ENCODE measurements around the gene FBXO21. TPM values are rescaled to one million over a fixed set of nuclear protein-coding genes. Genes with fewer than 3 reads are reported as not detected.
"Not testable (repeated sequence)": the region's sequence is repeated elsewhere in the genome, so short reads cannot be mapped to it uniquely, and the experiment has no call there.

Gene FBXO21, protein sequence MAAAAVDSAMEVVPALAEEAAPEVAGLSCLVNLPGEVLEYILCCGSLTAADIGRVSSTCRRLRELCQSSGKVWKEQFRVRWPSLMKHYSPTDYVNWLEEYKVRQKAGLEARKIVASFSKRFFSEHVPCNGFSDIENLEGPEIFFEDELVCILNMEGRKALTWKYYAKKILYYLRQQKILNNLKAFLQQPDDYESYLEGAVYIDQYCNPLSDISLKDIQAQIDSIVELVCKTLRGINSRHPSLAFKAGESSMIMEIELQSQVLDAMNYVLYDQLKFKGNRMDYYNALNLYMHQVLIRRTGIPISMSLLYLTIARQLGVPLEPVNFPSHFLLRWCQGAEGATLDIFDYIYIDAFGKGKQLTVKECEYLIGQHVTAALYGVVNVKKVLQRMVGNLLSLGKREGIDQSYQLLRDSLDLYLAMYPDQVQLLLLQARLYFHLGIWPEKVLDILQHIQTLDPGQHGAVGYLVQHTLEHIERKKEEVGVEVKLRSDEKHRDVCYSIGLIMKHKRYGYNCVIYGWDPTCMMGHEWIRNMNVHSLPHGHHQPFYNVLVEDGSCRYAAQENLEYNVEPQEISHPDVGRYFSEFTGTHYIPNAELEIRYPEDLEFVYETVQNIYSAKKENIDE
- 41.1 TPM for polyA plus RNA-seq (2013, experiment 1 of 2)
- 38.0 TPM for polyA plus RNA-seq (2013, experiment 2 of 2)

DNA sequence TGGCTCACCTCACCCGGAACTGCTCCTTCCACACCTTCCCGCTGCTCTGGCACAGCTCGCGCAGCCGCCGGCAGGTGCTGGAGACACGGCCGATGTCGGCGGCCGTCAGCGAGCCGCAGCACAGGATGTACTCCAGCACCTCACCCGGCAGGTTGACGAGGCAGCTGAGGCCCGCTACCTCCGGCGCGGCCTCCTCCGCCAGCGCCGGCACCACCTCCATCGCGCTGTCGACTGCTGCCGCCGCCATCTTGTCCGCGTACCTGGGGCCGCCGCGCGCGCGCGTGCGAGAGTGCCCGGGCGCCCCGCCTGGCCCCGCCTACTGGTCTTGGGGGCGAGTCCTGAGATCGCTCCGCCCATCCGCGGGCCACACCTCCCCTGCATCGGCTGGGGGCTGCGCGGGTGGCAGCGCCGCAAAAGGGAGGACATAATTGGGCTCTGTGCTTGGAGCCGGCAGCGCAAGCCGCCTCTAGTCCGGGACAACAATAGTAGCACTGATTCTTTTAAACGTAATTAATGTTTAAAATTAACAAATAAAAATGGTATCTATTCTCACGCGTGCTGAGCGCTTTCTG, at the start of gene FBXO21:
FBXO21 (minus strand) TSS at position 261 of the 572 bp plus-strand sequence; CDS start at position 247, 14 bp downstream.
- 0% methylated on average over 23 to 41 of the region's 59 CpGs for WGBS, 2 experiments (ENCODE audit: insufficient coverage in 2 of 2)
- Histone ChIP-seq H3K27ac (ENCODE audit: low read depth, low read length, severe bottlenecking) (peak within 1 kb of the TSS; percentile 57), H3K4me1 (ENCODE audit: control insufficient read depth, insufficient read depth, low read length, poor library complexity, severe bottlenecking) (peaks cover 5% of the 10 kb centered on the region), H3K4me3 (ENCODE audit: extremely low read depth, insufficient read depth, low read length, poor library complexity, severe bottlenecking) (peak within 1 kb of the TSS; percentile 73), H3K36me3 (ENCODE audit: control insufficient read depth, insufficient read depth, low read length) (peaks cover 25% of the 10 kb centered on the region), H3K9me3 (ENCODE audit: control insufficient read depth, low read length) (no peaks in the 10 kb centered on the region)

DNA sequence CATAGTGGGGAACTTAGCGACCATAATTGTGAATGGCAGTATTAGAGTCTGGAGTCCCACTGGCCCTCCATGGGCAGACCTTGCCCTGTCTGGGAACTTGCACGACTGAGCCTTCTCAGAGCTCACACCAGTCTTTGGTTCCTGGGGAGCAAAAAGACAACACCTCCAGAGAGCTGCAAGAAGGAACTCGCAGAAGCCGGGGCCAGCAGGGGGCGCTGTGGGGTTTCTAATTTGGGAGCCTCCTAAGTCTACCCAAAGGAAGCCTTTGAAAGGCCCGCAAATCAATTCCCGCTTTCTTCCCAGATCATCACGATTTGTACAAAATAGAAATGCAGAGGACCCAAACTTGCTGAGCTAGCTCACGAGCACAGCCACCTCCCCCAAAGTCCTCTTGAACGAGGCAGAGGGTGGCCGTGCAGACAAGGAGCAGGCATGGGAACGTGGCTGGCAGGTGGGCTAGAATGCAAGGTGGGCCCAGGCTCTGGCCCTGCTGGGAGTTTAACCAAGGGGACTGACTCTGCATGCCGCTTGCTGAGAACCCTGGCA, 46.3 kb upstream of the FBXO21 start:
- Histone ChIP-seq H3K4me1 (ENCODE audit: control insufficient read depth, insufficient read depth, low read length, poor library complexity, severe bottlenecking) (no peaks in the 10 kb centered on the region), H3K9me3 (ENCODE audit: control insufficient read depth, low read length) (no peaks in the 10 kb centered on the region), H3K36me3 (ENCODE audit: control insufficient read depth, insufficient read depth, low read length) (no peaks in the 10 kb centered on the region), H3K27ac (ENCODE audit: low read depth, low read length, severe bottlenecking) (no peak overlapping the region), H3K4me3 (ENCODE audit: extremely low read depth, insufficient read depth, low read length, poor library complexity, severe bottlenecking) (no peak overlapping the region)
- 6 to 9% methylated on average over 10 to 13 of the region's 13 CpGs for WGBS, 2 experiments (ENCODE audit: insufficient coverage in 2 of 2)

DNA sequence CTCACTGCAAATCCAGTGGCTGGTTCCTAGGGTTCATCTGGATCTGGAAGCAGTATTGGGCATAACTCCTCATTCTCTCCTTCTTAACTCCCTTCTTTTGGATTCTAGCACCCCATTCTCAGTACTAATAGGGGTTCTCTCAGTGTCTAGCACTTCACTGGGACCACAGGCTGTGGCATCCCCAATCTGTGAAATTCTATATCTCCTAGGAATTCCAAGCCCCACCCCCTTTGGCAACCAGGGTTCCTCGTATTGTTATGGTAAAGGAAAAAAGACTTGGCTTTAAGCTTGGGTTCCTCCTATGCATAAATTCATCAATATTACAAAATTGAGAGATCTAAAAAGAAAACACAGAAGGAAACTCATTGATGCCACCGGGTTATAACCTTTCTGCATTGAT, 45.0 kb upstream of the FBXO21 start:
- H3K9me3 ChIP-seq (ENCODE audit: control insufficient read depth, low read length) = no peaks in the 10 kb centered on the region
- no peaks in the 10 kb centered on the region for H3K4me1 ChIP-seq (ENCODE audit: control insufficient read depth, insufficient read depth, low read length, poor library complexity, severe bottlenecking)
- no peak overlapping the region for H3K4me3 ChIP-seq (ENCODE audit: extremely low read depth, insufficient read depth, low read length, poor library complexity, severe bottlenecking)
- H3K36me3 ChIP-seq (ENCODE audit: control insufficient read depth, insufficient read depth, low read length) = no peaks in the 10 kb centered on the region
- H3K27ac ChIP-seq (ENCODE audit: low read depth, low read length, severe bottlenecking) = no peak overlapping the region
- no CpG with 5 or more reads among the region's 2 CpGs for WGBS, 2 experiments (ENCODE audit: insufficient coverage in 2 of 2)

DNA sequence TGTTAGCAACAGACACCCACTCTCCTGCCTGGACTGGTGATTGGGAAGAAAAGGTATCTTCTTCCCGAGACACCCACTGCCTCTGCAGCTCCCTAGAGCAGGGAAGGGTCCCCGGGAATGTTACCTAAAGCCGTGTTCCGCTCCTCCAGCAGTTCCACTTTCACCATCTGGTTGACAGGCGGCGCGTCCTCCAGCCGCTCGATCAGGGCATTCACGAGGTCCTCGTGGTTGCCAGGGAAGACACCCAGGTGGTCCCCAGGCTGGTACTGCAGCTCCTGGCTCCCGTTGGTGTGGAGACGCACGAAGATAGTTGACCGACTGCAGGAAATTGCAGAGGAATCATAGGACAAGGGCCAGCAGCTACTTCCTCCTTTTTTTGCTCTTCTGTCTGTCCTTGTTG, 44.2 kb upstream of the FBXO21 start:
- H3K36me3 ChIP-seq (ENCODE audit: control insufficient read depth, insufficient read depth, low read length) = no peaks in the 10 kb centered on the region
- H3K27ac ChIP-seq (ENCODE audit: low read depth, low read length, severe bottlenecking) = no peak overlapping the region
- no peaks in the 10 kb centered on the region for H3K4me1 ChIP-seq (ENCODE audit: control insufficient read depth, insufficient read depth, low read length, poor library complexity, severe bottlenecking)
- H3K9me3 ChIP-seq (ENCODE audit: control insufficient read depth, low read length) = no peaks in the 10 kb centered on the region
- no peak overlapping the region for H3K4me3 ChIP-seq (ENCODE audit: extremely low read depth, insufficient read depth, low read length, poor library complexity, severe bottlenecking)
- 93 to 97% methylated on average over 13 to 15 of the region's 15 CpGs for WGBS, 2 experiments (ENCODE audit: insufficient coverage in 2 of 2)

DNA sequence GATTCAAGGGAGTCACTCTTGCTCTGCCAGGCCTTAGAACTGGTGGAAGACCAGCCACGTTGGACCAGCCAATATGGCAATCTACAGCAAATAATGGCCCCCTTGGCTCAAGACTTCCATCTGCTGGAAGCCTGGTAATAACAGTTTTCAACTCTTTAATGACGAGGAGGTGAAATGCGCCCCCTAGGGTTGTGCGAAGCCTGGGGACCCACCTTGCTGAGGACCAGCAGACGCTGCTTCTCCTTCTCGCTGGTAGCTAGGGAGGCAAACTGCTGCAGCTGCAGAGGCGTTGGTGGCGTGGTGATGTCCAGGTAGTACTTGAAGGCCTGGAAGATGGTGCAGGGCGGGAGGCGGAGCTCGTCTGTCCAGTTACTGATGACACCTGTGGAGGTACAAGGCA, 41.5 kb upstream of the FBXO21 start:
- Histone ChIP-seq H3K36me3 (ENCODE audit: control insufficient read depth, insufficient read depth, low read length) (no peaks in the 10 kb centered on the region), H3K4me1 (ENCODE audit: control insufficient read depth, insufficient read depth, low read length, poor library complexity, severe bottlenecking) (no peaks in the 10 kb centered on the region), H3K4me3 (ENCODE audit: extremely low read depth, insufficient read depth, low read length, poor library complexity, severe bottlenecking) (no peak overlapping the region), H3K9me3 (ENCODE audit: control insufficient read depth, low read length) (no peaks in the 10 kb centered on the region), H3K27ac (ENCODE audit: low read depth, low read length, severe bottlenecking) (no peak overlapping the region)
- 78 to 84% methylated on average over 10 to 11 of the region's 11 CpGs for WGBS, 2 experiments (ENCODE audit: insufficient coverage in 2 of 2)

DNA sequence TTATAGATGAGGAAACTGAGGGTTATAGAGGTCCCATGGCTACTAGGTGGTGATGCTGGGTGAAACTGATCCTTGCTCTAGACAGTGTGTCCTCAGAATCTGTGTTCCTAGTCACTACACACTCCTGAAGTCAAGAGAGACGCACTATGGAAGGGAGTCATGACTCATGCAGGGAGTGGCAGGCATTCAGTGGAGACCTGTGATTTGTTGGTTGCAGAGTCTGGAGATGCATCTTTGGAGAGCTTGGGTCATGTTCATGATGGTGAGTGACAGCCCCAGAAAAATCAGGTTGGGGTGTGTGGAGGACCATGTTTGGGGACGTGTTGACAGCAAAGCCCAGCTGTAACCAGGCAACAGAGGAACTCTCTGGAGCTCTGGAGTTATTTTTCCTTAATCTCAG, 38.0 kb upstream of the FBXO21 start:
- WGBS, 2 experiments (ENCODE audit: insufficient coverage in 2 of 2) = 88 to 100% methylated on average over 1 to 2 of the region's 2 CpGs
- no peaks in the 10 kb centered on the region for H3K4me1 ChIP-seq (ENCODE audit: control insufficient read depth, insufficient read depth, low read length, poor library complexity, severe bottlenecking)
- H3K27ac ChIP-seq (ENCODE audit: low read depth, low read length, severe bottlenecking) = no peak overlapping the region
- no peaks in the 10 kb centered on the region for H3K36me3 ChIP-seq (ENCODE audit: control insufficient read depth, insufficient read depth, low read length)
- H3K4me3 ChIP-seq (ENCODE audit: extremely low read depth, insufficient read depth, low read length, poor library complexity, severe bottlenecking) = no peak overlapping the region
- H3K9me3 ChIP-seq (ENCODE audit: control insufficient read depth, low read length) = no peaks in the 10 kb centered on the region

DNA sequence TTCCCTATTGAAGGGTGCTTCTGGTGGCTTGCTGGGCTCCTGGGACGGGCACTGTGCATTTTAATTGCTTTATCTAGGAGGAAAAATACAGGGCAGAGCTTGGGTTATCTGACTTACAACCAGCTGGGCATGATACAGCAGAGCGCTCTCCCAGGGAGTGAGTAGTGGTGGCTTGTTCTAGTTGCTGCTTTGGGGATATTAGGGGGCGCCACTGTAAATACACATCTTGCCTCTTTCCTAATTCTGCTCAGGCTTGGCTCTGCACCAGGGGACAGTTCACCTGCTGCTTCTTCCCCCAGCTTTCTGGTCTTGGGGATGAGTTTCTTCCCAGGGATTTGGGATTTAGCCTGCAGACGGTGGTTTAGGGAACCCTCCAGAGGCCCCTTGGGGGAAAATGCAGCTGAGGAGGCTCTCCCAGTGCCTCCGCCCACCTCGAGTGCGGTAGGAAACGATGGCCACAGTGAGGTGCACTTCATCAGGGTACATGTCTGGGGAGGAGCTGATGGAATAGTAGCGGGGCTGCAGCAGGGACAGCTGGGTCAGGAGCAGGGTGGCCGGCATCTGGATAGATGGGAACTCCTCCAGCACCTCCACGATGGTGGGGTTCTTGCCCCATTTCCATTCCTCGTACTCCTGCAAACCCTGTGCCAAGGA, 36.9 kb upstream of the FBXO21 start:
- Histone ChIP-seq H3K36me3 (ENCODE audit: control insufficient read depth, insufficient read depth, low read length) (no peaks in the 10 kb centered on the region), H3K27ac (ENCODE audit: low read depth, low read length, severe bottlenecking) (no peak overlapping the region), H3K4me3 (ENCODE audit: extremely low read depth, insufficient read depth, low read length, poor library complexity, severe bottlenecking) (no peak overlapping the region), H3K4me1 (ENCODE audit: control insufficient read depth, insufficient read depth, low read length, poor library complexity, severe bottlenecking) (no peaks in the 10 kb centered on the region), H3K9me3 (ENCODE audit: control insufficient read depth, low read length) (no peaks in the 10 kb centered on the region)
- 71 to 88% methylated on average over 2 to 7 of the region's 12 CpGs for WGBS, 2 experiments (ENCODE audit: insufficient coverage in 2 of 2)

DNA sequence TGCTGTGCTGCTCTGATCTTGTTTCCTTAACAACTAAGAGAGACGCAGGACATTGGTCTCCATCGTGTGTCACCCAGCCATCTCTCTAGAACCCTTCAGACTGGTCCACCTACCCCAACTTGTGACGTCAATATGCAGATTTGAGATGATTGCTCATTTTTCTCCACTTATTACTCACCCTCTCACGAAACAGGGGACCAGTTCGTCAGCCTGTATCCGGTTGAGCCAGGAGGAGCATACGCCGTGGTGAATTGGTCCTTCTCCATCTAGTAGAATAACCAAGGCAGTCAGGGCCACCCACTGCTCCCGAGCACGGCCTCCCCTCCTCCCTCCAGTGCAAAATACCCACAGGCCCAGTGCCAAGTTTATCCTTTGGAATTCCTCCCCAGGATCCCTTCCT, 36.2 kb upstream of the FBXO21 start:
- WGBS, 2 experiments (ENCODE audit: insufficient coverage in 2 of 2) = 88 to 95% methylated on average over 9 of the region's 10 CpGs
- no peaks in the 10 kb centered on the region for H3K9me3 ChIP-seq (ENCODE audit: control insufficient read depth, low read length)
- no peaks in the 10 kb centered on the region for H3K4me1 ChIP-seq (ENCODE audit: control insufficient read depth, insufficient read depth, low read length, poor library complexity, severe bottlenecking)
- H3K36me3 ChIP-seq (ENCODE audit: control insufficient read depth, insufficient read depth, low read length) = no peaks in the 10 kb centered on the region
- H3K27ac ChIP-seq (ENCODE audit: low read depth, low read length, severe bottlenecking) = no peak overlapping the region
- H3K4me3 ChIP-seq (ENCODE audit: extremely low read depth, insufficient read depth, low read length, poor library complexity, severe bottlenecking) = no peak overlapping the region

DNA sequence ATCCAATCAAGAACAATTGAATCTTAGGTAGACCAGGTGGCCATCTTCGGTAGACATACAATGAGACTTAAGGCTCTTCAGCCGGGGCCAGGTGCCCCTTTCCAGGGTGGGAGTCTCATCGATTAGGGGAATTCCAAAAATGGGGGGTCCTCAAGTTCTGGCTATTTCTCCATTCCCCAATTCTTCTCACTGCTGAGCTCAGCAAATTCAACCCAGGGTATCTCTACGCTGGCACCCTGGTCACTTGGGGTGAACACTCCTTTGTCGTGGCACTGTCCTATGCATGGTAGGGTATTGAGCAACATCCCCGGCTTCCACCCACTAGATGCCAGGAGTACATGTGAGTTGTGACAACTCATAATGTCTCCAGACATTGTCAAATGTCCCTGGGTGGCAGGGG, 34.9 kb upstream of the FBXO21 start:
- H3K36me3 ChIP-seq (ENCODE audit: control insufficient read depth, insufficient read depth, low read length) = no peaks in the 10 kb centered on the region
- no peaks in the 10 kb centered on the region for H3K4me1 ChIP-seq (ENCODE audit: control insufficient read depth, insufficient read depth, low read length, poor library complexity, severe bottlenecking)
- no peak overlapping the region for H3K4me3 ChIP-seq (ENCODE audit: extremely low read depth, insufficient read depth, low read length, poor library complexity, severe bottlenecking)
- WGBS, 2 experiments (ENCODE audit: insufficient coverage in 2 of 2) = 76 to 93% methylated on average over 3 to 5 of the region's 6 CpGs
- no peak overlapping the region for H3K27ac ChIP-seq (ENCODE audit: low read depth, low read length, severe bottlenecking)
- H3K9me3 ChIP-seq (ENCODE audit: control insufficient read depth, low read length) = no peaks in the 10 kb centered on the region

DNA sequence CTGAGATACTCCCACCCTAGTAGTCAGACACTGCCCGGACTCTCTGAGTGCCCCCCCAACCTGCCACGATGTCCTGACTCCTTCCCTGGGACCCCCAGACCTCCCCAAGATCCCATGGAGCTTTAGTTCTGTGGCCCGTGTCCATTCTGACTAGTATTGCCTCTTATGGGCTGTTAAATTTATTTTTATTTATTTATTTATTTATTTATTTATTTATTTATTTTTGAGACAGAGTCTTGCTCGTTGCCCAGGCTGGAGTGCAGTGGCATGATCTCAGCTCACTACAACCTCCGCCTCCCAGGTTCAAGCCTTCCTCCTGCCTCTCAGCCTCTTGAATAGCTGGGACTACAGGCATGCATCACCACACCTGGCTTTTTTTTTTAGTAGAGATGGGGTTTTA, 30.7 kb upstream of the FBXO21 start:
- WGBS, 2 experiments (ENCODE audit: insufficient coverage in 2 of 2) = 86 to 93% methylated on average over 1 to 3 of the region's 5 CpGs
- not testable (repeated sequence) for H3K27ac ChIP-seq (ENCODE audit: low read depth, low read length, severe bottlenecking); H3K4me1 ChIP-seq (ENCODE audit: control insufficient read depth, insufficient read depth, low read length, poor library complexity, severe bottlenecking); H3K4me3 ChIP-seq (ENCODE audit: extremely low read depth, insufficient read depth, low read length, poor library complexity, severe bottlenecking); H3K9me3 ChIP-seq (ENCODE audit: control insufficient read depth, low read length); H3K36me3 ChIP-seq (ENCODE audit: control insufficient read depth, insufficient read depth, low read length)

Data from mesodermal cell (in vitro differentiated cells).